HepG2 (cell line): ENCODE results near the gene CXCL17. TPM values are rescaled to one million over a fixed set of nuclear protein-coding genes. Genes with fewer than 3 reads are reported as not detected.
A peak's percentile ranks its signal among the peaks of the same experiment; 100 is the strongest.

ENCODE experiments used
- FOXA3 ChIP-seq: IDR thresholded peaks from 2 replicates; pipeline ENCODE4 v1.6.1; 2016; ENCODE audit warnings: missing genetic modification reagents, missing compliant biosample characterization
- GFI1 ChIP-seq: sonication (generic); formaldehyde crosslinking; IDR thresholded peaks from 2 replicates; pipeline ENCODE4 v1.5.0; 2020; ENCODE audit warnings: missing genetic modification reagents, mild to moderate bottlenecking, borderline replicate concordance
- HMG20B ChIP-seq: conservative IDR thresholded peaks from 2 replicates; pipeline ENCODE4 v1.6.1; 2016; ENCODE audit warnings: missing genetic modification reagents, missing compliant biosample characterization
- NR2F1 ChIP-seq, 2 experiments: fragments of 450-650 bp in 1 of 2; formaldehyde crosslinking in 1 of 2; IDR thresholded peaks; 2 replicates each; pipeline versions ENCODE4 v1.5.0 to v1.6.1; 2016 to 2020; ENCODE audit warnings: mild to moderate bottlenecking in 1 of 2, missing compliant biosample characterization in 1 of 2, missing genetic modification reagents in 1 of 2, moderate library complexity in 1 of 2
- PHF21A ChIP-seq: sonication (generic); formaldehyde crosslinking; IDR thresholded peaks from 2 replicates; pipeline ENCODE4 v1.5.0; 2020; ENCODE audit warnings: mild to moderate bottlenecking, missing genetic modification reagents
- ZNF234 ChIP-seq: sonication (generic); formaldehyde crosslinking; conservative IDR thresholded peaks from 2 replicates; pipeline ENCODE4 v1.5.1; 2020; ENCODE audit warnings: mild to moderate bottlenecking, missing genetic modification reagents
- ZNF335 ChIP-seq: sonication (generic); formaldehyde crosslinking; IDR thresholded peaks from 2 replicates; pipeline ENCODE4 v1.4.0; 2020; ENCODE audit warnings: missing genetic modification reagents
- ZNF343 ChIP-seq: sonication (generic); formaldehyde crosslinking; IDR thresholded peaks from 2 replicates; pipeline ENCODE4 v1.4.0; 2020; ENCODE audit warnings: mild to moderate bottlenecking, missing genetic modification reagents
- ZNF543 ChIP-seq: sonication (generic); formaldehyde crosslinking; IDR thresholded peaks from 2 replicates; pipeline ENCODE4 v1.4.0; 2020; ENCODE audit warnings: mild to moderate bottlenecking, missing genetic modification reagents
- ZSCAN29 ChIP-seq: sonication (generic); formaldehyde crosslinking; conservative IDR thresholded peaks from 2 replicates; pipeline ENCODE4 v1.4.0; 2020; ENCODE audit warnings: mild to moderate bottlenecking, missing genetic modification reagents
- polyA plus RNA-seq, 8 experiments: library from polyadenylated mRNA; depleted of rRNA in 3 of 8; stranded (reverse) in 7 of 8; unstranded in 1 of 8; fragments of >200 nt; fragmentation: Illumina TruSeq in 4 of 8; extraction: Trizol in 4 of 8; gene quantifications; 2 replicates each; pipeline versions ENCODE4 v1.2.1 to v1.2.3, GENCODE V29; 2011 to 2016; ENCODE audit warnings: low read depth in 4 of 8, missing spikeins in 1 of 8, mixed read lengths in 1 of 8; ENCODE audit not compliant: insufficient read depth in 1 of 8
- total RNA-seq, 5 experiments: library from RNA; depleted of rRNA; stranded (reverse); fragments of >200 nt; fragmentation: Illumina TruSeq; extraction: Trizol; gene quantifications; 2 replicates each; pipeline ENCODE4 v1.2.3, GENCODE V29; 2016; ENCODE audit warnings: low read depth in 1 of 5
- TF ChIP-seq, protein P1 (sequence below): sonication (generic); formaldehyde crosslinking; IDR thresholded peaks from 2 replicates; pipeline ENCODE4 v1.5.1; 2020; ENCODE audit warnings: missing genetic modification reagents, mild to moderate bottlenecking, borderline replicate concordance
- TF ChIP-seq, protein P2 (sequence below): IDR thresholded peaks from 2 replicates; pipeline ENCODE4 v1.6.1; 2016; ENCODE audit warnings: mild to moderate bottlenecking
- TF ChIP-seq, protein P3 (sequence below): IDR thresholded peaks from 2 replicates; pipeline ENCODE4 v1.4.0; 2020; ENCODE audit warnings: mild to moderate bottlenecking, missing genetic modification reagents
- TF ChIP-seq, protein P4 (sequence below): sonication (generic); formaldehyde crosslinking; IDR thresholded peaks from 2 replicates; pipeline ENCODE4 v1.5.0; 2020; ENCODE audit warnings: mild to moderate bottlenecking, missing genetic modification reagents
- TF ChIP-seq, protein P5 (sequence below): IDR thresholded peaks from 2 replicates; pipeline ENCODE4 v1.6.1; 2012; ENCODE audit warnings: inconsistent platforms
- TF ChIP-seq, protein P6 (sequence below): sonication (generic); formaldehyde crosslinking; IDR thresholded peaks from 2 replicates; pipeline ENCODE4 v1.4.0; 2020; ENCODE audit warnings: missing genetic modification reagents

Gene CXCL17
- total and polyA plus RNA-seq, 2 of the 13 experiments (the other 11 are each of a cell fraction or from before 2014, with no cell fraction given), result 0.12 TPM; not detected in 1

DNA sequence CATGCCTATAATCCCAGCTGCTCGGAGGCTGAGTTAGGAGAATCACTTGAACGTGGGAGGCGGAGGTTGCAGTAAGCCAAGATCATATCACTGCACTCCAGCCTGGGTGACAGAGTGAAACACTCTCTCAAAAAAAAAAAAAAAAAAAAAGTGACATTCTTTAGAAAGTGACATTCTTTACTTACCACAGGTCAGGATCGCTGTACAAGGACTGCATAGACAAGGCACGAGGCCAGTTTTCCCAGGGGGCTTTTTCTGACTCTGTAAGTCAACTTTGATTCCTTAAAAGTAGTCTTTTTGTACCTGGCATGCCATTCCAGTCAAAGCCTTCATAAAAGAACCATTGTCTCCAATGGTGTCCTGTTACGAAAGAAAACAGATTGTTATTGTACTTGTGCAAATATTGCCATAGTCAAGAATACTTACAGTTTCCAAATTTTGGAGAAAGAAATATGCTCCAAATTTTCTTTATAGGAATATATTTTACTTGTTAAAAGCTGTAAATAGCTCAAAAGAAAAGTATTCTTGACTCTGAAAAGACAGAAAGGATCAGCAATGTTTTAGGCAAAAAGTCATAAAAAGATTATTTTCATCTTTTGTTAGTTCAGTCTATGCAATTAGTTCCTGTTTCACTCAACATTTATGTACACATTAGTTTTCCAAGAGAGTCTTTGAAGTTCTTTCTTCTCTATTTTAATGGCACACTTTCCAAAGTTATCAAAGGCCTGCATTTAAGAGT lies 46.2 kb upstream of the CXCL17 start (continued):
- TF ChIP-seq ZNF543 (CRISPR knock-in tag), result no peak
- peak; percentile 87 for TF ChIP-seq GFI1 (CRISPR knock-in tag)
- TF ChIP-seq, protein P1, sequence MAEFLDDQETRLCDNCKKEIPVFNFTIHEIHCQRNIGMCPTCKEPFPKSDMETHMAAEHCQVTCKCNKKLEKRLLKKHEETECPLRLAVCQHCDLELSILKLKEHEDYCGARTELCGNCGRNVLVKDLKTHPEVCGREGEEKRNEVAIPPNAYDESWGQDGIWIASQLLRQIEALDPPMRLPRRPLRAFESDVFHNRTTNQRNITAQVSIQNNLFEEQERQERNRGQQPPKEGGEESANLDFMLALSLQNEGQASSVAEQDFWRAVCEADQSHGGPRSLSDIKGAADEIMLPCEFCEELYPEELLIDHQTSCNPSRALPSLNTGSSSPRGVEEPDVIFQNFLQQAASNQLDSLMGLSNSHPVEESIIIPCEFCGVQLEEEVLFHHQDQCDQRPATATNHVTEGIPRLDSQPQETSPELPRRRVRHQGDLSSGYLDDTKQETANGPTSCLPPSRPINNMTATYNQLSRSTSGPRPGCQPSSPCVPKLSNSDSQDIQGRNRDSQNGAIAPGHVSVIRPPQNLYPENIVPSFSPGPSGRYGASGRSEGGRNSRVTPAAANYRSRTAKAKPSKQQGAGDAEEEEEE, result no peak
- TF ChIP-seq, protein P2, sequence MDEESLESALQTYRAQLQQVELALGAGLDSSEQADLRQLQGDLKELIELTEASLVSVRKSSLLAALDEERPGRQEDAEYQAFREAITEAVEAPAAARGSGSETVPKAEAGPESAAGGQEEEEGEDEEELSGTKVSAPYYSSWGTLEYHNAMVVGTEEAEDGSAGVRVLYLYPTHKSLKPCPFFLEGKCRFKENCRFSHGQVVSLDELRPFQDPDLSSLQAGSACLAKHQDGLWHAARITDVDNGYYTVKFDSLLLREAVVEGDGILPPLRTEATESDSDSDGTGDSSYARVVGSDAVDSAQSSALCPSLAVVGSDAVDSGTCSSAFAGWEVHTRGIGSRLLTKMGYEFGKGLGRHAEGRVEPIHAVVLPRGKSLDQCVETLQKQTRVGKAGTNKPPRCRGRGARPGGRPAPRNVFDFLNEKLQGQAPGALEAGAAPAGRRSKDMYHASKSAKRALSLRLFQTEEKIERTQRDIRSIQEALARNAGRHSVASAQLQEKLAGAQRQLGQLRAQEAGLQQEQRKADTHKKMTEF (CRISPR knock-in tag), result peak; percentile 87
- TF ChIP-seq FOXA3 (CRISPR knock-in tag), result peak; percentile 76
- 0 out of 2 replicates have a peak, but pooled peaks have one; percentile 27 for TF ChIP-seq HMG20B (CRISPR knock-in tag)
- TF ChIP-seq NR2F1 (CRISPR knock-in tag; IDR thresholded peaks at IDR 0.05), result peak in 1 of 2 experiments; percentile 66; a peak in 1 of 4 replicates
- TF ChIP-seq, protein P3, sequence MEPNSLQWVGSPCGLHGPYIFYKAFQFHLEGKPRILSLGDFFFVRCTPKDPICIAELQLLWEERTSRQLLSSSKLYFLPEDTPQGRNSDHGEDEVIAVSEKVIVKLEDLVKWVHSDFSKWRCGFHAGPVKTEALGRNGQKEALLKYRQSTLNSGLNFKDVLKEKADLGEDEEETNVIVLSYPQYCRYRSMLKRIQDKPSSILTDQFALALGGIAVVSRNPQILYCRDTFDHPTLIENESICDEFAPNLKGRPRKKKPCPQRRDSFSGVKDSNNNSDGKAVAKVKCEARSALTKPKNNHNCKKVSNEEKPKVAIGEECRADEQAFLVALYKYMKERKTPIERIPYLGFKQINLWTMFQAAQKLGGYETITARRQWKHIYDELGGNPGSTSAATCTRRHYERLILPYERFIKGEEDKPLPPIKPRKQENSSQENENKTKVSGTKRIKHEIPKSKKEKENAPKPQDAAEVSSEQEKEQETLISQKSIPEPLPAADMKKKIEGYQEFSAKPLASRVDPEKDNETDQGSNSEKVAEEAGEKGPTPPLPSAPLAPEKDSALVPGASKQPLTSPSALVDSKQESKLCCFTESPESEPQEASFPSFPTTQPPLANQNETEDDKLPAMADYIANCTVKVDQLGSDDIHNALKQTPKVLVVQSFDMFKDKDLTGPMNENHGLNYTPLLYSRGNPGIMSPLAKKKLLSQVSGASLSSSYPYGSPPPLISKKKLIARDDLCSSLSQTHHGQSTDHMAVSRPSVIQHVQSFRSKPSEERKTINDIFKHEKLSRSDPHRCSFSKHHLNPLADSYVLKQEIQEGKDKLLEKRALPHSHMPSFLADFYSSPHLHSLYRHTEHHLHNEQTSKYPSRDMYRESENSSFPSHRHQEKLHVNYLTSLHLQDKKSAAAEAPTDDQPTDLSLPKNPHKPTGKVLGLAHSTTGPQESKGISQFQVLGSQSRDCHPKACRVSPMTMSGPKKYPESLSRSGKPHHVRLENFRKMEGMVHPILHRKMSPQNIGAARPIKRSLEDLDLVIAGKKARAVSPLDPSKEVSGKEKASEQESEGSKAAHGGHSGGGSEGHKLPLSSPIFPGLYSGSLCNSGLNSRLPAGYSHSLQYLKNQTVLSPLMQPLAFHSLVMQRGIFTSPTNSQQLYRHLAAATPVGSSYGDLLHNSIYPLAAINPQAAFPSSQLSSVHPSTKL (CRISPR knock-in tag), result peak; percentile 92
- TF ChIP-seq, protein P4, sequence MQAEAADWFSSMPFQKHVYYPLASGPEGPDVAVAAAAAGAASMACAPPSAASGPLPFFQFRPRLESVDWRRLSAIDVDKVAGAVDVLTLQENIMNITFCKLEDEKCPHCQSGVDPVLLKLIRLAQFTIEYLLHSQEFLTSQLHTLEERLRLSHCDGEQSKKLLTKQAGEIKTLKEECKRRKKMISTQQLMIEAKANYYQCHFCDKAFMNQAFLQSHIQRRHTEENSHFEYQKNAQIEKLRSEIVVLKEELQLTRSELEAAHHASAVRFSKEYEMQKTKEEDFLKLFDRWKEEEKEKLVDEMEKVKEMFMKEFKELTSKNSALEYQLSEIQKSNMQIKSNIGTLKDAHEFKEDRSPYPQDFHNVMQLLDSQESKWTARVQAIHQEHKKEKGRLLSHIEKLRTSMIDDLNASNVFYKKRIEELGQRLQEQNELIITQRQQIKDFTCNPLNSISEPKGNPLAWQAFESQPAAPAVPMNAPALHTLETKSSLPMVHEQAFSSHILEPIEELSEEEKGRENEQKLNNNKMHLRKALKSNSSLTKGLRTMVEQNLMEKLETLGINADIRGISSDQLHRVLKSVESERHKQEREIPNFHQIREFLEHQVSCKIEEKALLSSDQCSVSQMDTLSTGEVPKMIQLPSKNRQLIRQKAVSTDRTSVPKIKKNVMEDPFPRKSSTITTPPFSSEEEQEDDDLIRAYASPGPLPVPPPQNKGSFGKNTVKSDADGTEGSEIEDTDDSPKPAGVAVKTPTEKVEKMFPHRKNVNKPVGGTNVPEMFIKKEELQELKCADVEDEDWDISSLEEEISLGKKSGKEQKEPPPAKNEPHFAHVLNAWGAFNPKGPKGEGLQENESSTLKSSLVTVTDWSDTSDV, result no peak
- TF ChIP-seq ZNF335, result 0 out of 2 replicates have a peak, but pooled peaks have one; percentile 39
- TF ChIP-seq, protein P5, sequence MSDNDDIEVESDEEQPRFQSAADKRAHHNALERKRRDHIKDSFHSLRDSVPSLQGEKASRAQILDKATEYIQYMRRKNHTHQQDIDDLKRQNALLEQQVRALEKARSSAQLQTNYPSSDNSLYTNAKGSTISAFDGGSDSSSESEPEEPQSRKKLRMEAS, result peak; percentile 50; the same call in 1 of the 2 replicates
- peak; percentile 88 for TF ChIP-seq PHF21A (CRISPR knock-in tag)
- TF ChIP-seq ZNF343 (CRISPR knock-in tag), result no peak
- no peak for TF ChIP-seq ZNF234 (CRISPR knock-in tag)
- TF ChIP-seq, protein P6, sequence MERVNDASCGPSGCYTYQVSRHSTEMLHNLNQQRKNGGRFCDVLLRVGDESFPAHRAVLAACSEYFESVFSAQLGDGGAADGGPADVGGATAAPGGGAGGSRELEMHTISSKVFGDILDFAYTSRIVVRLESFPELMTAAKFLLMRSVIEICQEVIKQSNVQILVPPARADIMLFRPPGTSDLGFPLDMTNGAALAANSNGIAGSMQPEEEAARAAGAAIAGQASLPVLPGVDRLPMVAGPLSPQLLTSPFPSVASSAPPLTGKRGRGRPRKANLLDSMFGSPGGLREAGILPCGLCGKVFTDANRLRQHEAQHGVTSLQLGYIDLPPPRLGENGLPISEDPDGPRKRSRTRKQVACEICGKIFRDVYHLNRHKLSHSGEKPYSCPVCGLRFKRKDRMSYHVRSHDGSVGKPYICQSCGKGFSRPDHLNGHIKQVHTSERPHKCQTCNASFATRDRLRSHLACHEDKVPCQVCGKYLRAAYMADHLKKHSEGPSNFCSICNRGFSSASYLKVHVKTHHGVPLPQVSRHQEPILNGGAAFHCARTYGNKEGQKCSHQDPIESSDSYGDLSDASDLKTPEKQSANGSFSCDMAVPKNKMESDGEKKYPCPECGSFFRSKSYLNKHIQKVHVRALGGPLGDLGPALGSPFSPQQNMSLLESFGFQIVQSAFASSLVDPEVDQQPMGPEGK (CRISPR knock-in tag), result peak; percentile 50; the same call in 1 of the 2 replicates
- peak; percentile 100 for TF ChIP-seq ZSCAN29 (CRISPR knock-in tag)
